Mucosa of stomach (tissue), 1 donor: ENCODE measurements around the gene MKLN1.

Experiments
- H3K27me3 ChIP-seq: one replicate; pipeline ENCODE4 v1.7.0; 2013; ENCODE audit warnings: mild to moderate bottlenecking, low read length; ENCODE audit not compliant: control insufficient read depth, insufficient read depth
- H3K36me3 ChIP-seq: one replicate; pipeline ENCODE4 v1.7.0; 2013; ENCODE audit warnings: low read length; ENCODE audit not compliant: control insufficient read depth, insufficient read depth
- H3K4me1 ChIP-seq: one replicate; pipeline ENCODE4 v1.7.0; 2013; ENCODE audit warnings: mild to moderate bottlenecking, low read length; ENCODE audit not compliant: control insufficient read depth, insufficient read depth
- H3K4me3 ChIP-seq: one replicate; pipeline ENCODE4 v1.7.0; 2013; ENCODE audit warnings: low read length
- H3K9ac ChIP-seq: one replicate; pipeline ENCODE4 v1.7.0; 2013; ENCODE audit warnings: mild to moderate bottlenecking, low read length, moderate library complexity
- H3K9me3 ChIP-seq: one replicate; pipeline ENCODE4 v1.7.0; 2013; ENCODE audit warnings: mild to moderate bottlenecking, low read length, moderate library complexity; ENCODE audit not compliant: control insufficient read depth
- donor health status: Pancreatic carcinoma.

Gene MKLN1

DNA sequence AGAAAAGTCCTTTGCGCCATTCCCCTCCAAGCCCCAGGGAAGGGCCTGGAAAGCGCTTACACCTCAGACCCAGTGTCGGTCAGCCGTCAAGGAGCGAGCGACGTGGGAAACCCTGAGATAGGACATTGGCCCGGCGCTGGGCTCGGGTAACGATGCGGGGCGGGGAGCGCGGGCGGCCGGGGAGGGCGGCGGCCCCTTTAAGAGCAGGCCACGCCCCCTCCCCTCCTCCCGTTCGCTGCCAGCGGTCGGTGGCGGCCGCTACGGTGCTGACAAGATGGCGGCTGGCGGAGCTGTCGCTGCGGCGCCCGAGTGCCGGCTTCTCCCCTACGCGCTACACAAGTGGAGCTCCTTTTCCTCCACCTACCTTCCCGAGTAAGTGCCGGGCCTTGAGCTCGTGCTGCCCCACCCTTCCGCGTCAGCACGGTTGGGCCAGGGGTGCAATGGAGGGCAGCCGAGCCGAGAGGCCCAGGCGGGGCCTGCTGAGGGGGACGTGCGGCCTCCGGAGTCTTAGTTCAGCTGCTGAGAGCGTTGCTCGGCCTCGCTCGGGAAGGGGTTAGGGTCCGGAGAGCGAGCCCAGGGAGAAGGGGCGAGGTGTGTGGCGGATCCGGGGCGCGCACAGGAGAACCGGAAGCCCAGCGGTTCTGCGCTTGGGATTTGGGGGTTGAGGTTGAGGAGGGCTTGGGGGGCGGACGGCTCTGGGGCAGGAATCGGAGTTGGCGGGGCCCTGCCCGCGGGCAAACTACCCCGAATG, at the start of gene MKLN1:
Gene MKLN1, plus strand, starts transcription at position 251 of the 751 bp plus-strand sequence. Its CDS starts 24 bp downstream, at position 275.
- no peaks in the 10 kb centered on the region for H3K9me3 ChIP-seq
- no peaks in the 10 kb centered on the region for H3K27me3 ChIP-seq
- no peaks in the 10 kb centered on the region for H3K36me3 ChIP-seq
- peaks cover 16% of the 10 kb centered on the region for H3K4me1 ChIP-seq
- H3K9ac ChIP-seq: peak within 1 kb of the TSS; percentile 100
- peak within 1 kb of the TSS; percentile 83 for H3K4me3 ChIP-seq

DNA sequence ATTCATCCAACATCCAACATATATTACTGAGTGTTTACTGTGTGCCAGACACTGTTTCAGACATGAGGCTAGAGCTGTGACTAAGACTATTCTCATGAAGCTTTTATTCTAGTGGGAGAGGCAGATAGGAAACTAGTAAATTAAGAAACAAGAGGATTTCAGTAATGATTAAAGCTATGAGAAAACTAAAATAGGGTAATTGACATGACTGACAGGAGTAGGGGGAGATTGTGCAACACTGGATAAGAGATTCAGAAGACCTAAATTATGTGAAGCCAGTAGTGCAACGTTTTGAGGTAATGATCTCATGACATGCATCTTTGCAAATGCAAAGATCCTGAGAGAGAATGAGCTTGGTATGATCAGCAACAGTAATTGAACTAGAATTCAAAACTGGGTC, 48.6 kb upstream of the MKLN1 start:
- no peak overlapping the region for H3K9ac ChIP-seq
- no peaks in the 10 kb centered on the region for H3K27me3 ChIP-seq
- H3K9me3 ChIP-seq: no peaks in the 10 kb centered on the region
- H3K4me3 ChIP-seq: no peak overlapping the region
- H3K4me1 ChIP-seq: no peaks in the 10 kb centered on the region
- H3K36me3 ChIP-seq: no peaks in the 10 kb centered on the region

DNA sequence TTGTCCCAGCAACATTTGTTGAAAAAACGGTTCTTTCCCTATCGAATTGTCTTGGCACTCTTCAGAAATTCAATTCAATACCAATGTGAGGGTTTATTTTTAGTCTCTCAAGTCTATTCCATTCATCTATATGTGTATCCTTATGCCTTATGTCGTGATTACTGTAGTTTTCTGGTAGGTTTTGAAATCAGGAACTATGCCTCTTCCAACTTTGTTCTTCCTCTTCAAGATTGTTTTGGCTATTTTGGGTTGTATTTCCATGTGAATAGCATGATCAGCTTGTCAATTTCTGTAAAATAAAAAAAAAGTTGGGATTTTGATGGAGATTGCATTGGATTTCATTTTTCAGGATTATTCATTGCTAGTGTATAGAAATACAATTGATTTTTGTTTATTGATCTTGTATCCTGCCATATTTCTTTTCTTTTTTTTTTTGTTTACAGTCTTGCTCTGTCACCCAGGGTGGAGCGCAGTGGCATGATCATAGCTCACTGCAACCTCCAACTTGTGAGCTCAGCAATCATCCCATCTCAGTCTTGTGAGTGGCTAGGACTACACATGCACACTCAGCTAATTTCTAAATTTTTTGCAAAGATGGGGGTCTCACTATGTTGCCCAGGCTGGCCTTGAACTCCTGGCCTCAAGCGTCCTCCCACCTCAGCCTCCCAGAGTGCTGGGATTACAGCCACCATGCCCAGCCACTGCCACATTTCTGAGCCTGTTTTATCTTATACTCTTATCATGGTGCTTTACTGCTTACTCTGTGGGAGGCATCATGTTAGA, 46.2 kb upstream of the MKLN1 start:
- H3K27me3 ChIP-seq: no peaks in the 10 kb centered on the region
- H3K4me3 ChIP-seq: no peak overlapping the region
- H3K4me1 ChIP-seq: no peaks in the 10 kb centered on the region
- H3K9me3 ChIP-seq: no peaks in the 10 kb centered on the region
- no peaks in the 10 kb centered on the region for H3K36me3 ChIP-seq
- no peak overlapping the region for H3K9ac ChIP-seq

DNA sequence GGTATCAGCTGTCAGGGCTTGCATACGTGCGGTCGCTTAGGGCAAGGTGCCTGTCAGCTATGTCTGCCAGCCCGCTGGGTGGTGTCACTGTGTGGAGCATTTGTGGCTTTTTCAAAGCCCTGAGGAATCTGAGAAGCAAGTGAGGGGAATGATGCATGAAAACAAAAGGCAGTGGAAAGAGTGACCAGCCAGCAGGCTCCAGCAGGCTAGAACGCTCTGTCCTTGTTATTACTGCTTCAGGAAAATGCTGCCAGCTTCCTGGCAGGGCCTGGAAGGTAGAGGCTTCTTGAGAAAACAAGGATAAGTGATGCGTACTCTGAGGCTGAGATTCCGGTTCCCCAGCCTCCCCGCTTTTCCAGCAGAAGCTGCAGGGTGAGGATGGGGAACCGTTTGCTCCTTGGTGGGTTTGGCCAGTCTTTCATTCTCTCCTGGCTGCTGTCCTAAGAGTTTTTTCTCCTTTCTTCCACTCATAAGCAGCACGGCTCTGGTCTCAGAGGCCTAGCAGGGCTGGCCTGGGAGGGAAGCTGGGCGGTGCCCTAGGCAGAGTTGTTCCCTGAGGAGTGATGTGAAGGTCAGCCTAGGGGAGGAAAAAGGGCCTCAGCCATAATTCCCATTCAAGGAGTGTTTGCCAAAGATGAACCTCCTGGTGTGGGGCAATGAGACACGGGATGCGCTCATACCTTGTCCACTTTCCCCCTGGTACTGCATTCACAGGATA, 42.8 kb upstream of the MKLN1 start:
- no peaks in the 10 kb centered on the region for H3K27me3 ChIP-seq
- no peak overlapping the region for H3K4me3 ChIP-seq
- H3K9me3 ChIP-seq: no peaks in the 10 kb centered on the region
- no peaks in the 10 kb centered on the region for H3K36me3 ChIP-seq
- no peaks in the 10 kb centered on the region for H3K4me1 ChIP-seq
- no peak overlapping the region for H3K9ac ChIP-seq

DNA sequence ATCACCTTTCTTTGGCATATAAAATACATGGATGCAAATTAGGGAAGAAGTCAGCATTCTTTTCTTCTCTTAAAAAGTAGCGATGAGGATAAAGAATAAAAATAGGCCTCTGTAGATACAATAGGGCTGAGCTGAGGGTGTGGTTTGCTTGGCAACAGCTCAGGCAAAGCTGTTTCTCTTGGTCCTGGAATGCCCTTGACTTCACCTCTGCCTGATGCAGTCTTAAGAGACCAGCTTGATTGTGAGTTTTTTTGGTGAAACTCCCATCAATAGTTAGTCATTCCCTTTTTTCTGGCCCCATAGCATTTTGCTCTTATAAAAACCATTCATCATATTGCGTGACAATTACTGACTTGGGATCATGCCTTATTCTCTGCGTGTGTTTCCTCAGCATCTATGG, 42.1 kb upstream of the MKLN1 start:
- Histone ChIP-seq H3K36me3 (no peaks in the 10 kb centered on the region), H3K9ac (no peak overlapping the region), H3K9me3 (no peaks in the 10 kb centered on the region), H3K4me3 (no peak overlapping the region), H3K4me1 (no peaks in the 10 kb centered on the region), H3K27me3 (no peaks in the 10 kb centered on the region)

DNA sequence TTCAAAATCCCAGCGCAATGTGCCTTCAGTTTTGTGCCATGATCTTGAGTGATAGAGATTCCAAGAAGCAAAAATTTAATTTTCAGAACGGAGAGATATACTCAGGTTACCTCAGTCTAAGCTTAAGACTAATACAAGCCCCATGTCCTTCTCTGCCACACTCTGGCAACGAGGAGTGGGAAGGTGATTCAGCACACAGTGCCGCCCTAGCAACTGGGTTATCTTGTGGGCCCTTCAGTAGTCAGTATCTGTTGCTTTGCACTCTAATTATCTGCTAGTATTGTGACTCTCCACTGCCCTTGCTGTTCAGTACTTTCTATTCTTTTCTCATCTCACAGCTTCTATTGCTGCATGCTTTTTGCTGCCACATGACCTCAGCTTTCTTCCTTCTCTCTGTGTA, 39.2 kb upstream of the MKLN1 start:
- H3K9ac ChIP-seq: no peak overlapping the region
- no peak overlapping the region for H3K4me3 ChIP-seq
- no peaks in the 10 kb centered on the region for H3K4me1 ChIP-seq
- no peaks in the 10 kb centered on the region for H3K9me3 ChIP-seq
- no peaks in the 10 kb centered on the region for H3K27me3 ChIP-seq
- no peaks in the 10 kb centered on the region for H3K36me3 ChIP-seq

DNA sequence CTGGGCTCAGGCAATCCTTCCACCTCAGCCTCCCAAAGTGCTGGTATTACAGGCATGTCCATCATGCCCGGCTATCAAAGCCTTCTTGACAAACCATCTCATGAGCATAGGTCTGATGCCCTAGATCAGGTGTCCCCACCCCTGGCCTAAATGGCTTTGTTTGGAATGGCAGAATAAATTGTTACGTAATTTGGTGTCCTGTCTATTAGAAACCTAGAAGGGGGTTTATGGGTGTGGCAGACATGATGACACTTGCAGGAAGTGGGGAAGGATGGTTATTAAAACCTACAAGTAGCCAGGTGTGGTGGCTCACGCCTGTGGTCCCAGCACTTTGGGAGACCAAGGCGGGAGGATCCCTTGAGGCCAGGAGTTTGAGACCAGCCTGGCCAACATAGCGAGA, 38.6 kb upstream of the MKLN1 start:
- H3K9ac ChIP-seq: no peak overlapping the region
- H3K36me3 ChIP-seq: no peaks in the 10 kb centered on the region
- H3K9me3 ChIP-seq: no peaks in the 10 kb centered on the region
- H3K4me1 ChIP-seq: no peaks in the 10 kb centered on the region
- no peaks in the 10 kb centered on the region for H3K27me3 ChIP-seq
- H3K4me3 ChIP-seq: no peak overlapping the region

DNA sequence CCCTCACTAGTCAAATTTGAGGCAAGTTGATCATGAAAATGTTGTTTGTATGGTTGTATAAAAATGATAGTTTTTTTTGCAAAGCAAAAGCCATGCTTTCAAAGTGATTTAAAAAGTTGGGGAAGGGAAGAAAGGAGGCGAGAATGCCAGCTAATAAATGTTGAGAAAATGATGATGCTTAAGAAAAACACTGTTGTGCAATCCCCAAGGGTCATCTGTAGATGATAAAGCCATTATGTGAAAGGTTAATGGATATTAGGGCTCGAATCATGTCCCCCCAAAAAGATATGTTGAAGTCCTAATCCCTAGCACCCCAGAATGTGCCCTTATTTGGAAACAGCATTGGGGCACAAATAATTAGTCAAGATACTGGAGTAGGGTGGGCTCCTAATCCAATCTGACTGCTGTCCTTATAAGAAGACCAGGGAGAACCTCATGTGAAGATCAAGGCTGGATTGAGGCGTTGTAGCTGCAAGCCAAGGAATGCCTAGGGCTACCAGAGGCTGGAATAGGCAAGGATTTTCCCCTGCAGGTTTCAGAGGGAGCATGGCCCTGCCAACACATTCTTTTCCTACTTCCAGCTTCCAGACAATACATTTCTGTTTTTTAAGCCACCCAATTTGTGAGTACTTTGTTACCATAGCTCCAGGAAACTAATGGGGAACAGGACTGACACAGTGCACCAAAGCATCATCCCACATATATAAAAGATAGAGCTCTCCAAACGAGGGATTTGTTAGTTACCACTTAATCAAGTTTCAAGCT, 35.4 kb upstream of the MKLN1 start:
- Histone ChIP-seq H3K9me3 (no peaks in the 10 kb centered on the region), H3K36me3 (no peaks in the 10 kb centered on the region), H3K4me1 (no peaks in the 10 kb centered on the region), H3K4me3 (no peak overlapping the region), H3K9ac (no peak overlapping the region), H3K27me3 (no peaks in the 10 kb centered on the region)

DNA sequence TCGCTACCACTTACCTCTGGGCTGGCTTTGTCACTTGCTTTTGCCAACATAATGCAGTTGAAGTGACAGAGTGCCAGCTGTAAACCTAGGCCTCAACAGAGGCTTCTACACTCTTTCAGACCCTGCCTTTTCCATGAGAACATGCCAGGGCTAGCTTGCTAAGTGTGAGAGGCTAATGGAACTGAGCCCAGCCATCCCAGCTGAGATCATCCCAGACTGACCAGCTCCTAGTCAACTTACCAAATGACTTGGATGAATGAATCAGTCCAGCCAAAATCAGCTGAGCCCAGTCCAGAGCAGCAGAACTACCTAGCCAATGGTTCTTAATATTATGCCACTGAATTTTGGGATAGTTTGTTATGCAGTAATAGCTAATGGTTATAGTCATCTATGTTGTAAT, 34.7 kb upstream of the MKLN1 start:
- Histone ChIP-seq H3K36me3 (no peaks in the 10 kb centered on the region), H3K4me3 (no peak overlapping the region), H3K9ac (no peak overlapping the region), H3K27me3 (no peaks in the 10 kb centered on the region), H3K4me1 (no peaks in the 10 kb centered on the region), H3K9me3 (no peaks in the 10 kb centered on the region)

DNA sequence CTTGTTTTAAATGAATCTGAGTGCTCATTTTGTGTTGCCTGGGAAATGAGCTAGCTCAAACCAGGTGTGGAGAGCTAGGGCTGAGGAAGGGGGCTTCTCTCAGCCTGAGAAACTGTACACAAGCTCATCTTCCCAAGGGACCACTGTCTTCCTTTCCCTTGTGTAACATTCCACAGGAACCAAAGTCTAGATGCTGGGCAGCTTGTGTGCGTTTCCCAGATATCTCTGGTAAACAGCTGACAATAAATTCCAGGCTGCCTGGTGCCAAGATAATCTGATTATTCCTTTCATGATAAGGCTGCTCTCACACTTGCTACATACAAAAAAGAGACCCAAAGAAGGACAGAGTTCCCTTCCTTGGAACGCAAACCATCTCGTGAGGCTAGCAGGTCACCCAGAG, 33.1 kb upstream of the MKLN1 start:
- Histone ChIP-seq H3K4me3 (no peak overlapping the region), H3K36me3 (no peaks in the 10 kb centered on the region)

DNA sequence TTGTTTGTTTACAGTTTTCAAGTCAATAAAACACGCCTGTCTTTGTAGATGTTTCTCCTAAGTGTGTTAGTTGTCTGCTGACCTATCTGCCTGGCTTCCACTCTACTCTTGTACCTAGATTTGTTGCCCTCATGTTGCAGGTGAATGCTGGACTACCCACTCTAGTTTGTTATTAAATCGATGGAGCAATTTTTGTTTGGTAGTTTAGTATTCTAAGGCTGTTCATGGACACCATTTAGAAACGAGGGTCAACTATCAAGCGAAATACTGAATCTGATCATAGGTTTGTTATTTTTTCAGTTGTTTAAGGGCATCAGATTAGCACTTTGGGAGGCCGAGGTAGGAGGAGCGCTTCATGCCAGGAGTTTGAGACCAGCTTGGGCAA, 29.1 kb upstream of the MKLN1 start:
- no peak overlapping the region for H3K9ac ChIP-seq
- H3K36me3 ChIP-seq: no peaks in the 10 kb centered on the region
- H3K4me3 ChIP-seq: no peak overlapping the region
- H3K27me3 ChIP-seq: no peaks in the 10 kb centered on the region
- no peaks in the 10 kb centered on the region for H3K4me1 ChIP-seq
- no peaks in the 10 kb centered on the region for H3K9me3 ChIP-seq

More for the DNA sequence above, 33.1 kb upstream of the MKLN1 start:
- Histone ChIP-seq H3K27me3 (no peaks in the 10 kb centered on the region), H3K4me1 (no peaks in the 10 kb centered on the region), H3K9ac (no peak overlapping the region), H3K9me3 (no peaks in the 10 kb centered on the region)
